IMR-90 (cell line): ENCODE data around the gene NOXO1. TPM values are rescaled to one million over a fixed set of nuclear protein-coding genes. Genes with fewer than 3 reads are reported as not detected.

Experiments used
- ATAC-seq: fragments of 200-7000 bp; cut with Tn5 transposase; 2 replicates; pipeline ENCODE4 v1.9.1; 2020; ENCODE audit warnings: low read depth, mild to moderate bottlenecking, moderate library complexity
- BruUV-seq: library from RNA; stranded (reverse); fragments of 400-500 nt; replicated peaks from 2 replicates; lab custom pipeline; 2021; lab: Mats Ljungman, UMichigan
- CTCF ChIA-PET: fragments of 300-600 bp; formaldehyde crosslinking; extraction: SDS; loops from one replicate; lab custom pipeline; 2021; ENCODE audit warnings: antibody characterized with exemption; lab: Yijun Ruan, JAX
- POLR2A ChIA-PET: fragments of 300-600 bp; sonication (Branson Sonifier 250); formaldehyde crosslinking; loops from one replicate; lab custom pipeline; 2022; ENCODE audit warnings: antibody characterized with exemption; ENCODE audit not compliant: unreplicated experiment; lab: Charles Lee
- DNase-seq: peaks from one replicate; pipeline ENCODE4 v3.0.0; 2013
- H2AFZ ChIP-seq: replicated peaks from 2 replicates; pipeline ENCODE3; 2013; ENCODE audit warnings: low read length, mild to moderate bottlenecking; ENCODE audit not compliant: poor library complexity
- H2AK5ac ChIP-seq: 2 replicates; pipeline ENCODE4 v1.6.1; 2013; ENCODE audit warnings: low read depth, low read length, inconsistent platforms
- H2AK9ac ChIP-seq: replicated peaks from 2 replicates; pipeline ENCODE3; 2013; ENCODE audit warnings: mild to moderate bottlenecking, low read depth, low read length, moderate library complexity; ENCODE audit not compliant: poor library complexity
- H2BK120ac ChIP-seq: 2 replicates; pipeline ENCODE4 v1.6.1; 2013; ENCODE audit warnings: low read depth, low read length, inconsistent platforms
- H2BK15ac ChIP-seq: 3 replicates; pipeline ENCODE4 v1.6.1; 2013; ENCODE audit warnings: low read depth, low read length, inconsistent platforms
- H2BK20ac ChIP-seq: 2 replicates; pipeline ENCODE4 v1.6.1; 2013; ENCODE audit warnings: low read depth, mild to moderate bottlenecking, inconsistent platforms, low read length, moderate library complexity
- H2BK5ac ChIP-seq: 2 replicates; pipeline ENCODE4 v1.6.1; 2013; ENCODE audit warnings: mild to moderate bottlenecking, low read depth, low read length, inconsistent platforms; ENCODE audit not compliant: poor library complexity, severe bottlenecking
- H3K14ac ChIP-seq: replicated peaks from 2 replicates; pipeline ENCODE4 v1.6.1; 2013; ENCODE audit warnings: low read depth, low read length, inconsistent platforms
- H3K18ac ChIP-seq: 2 replicates; pipeline ENCODE4 v1.6.1; 2013; ENCODE audit warnings: low read depth, low read length, control low read depth
- H3K23ac ChIP-seq: 2 replicates; pipeline ENCODE4 v1.6.1; 2013; ENCODE audit warnings: low read depth, low read length, inconsistent platforms
- H3K27ac ChIP-seq: 2 replicates; pipeline ENCODE4 v1.5.1; 2013; ENCODE audit warnings: mild to moderate bottlenecking, control low read depth, low read length; ENCODE audit not compliant: insufficient read depth
- H3K27me3 ChIP-seq: 2 replicates; pipeline ENCODE4 v1.6.1; 2013; ENCODE audit warnings: low read length; ENCODE audit not compliant: control insufficient read depth, insufficient read depth
- H3K36me3 ChIP-seq: 2 replicates; pipeline ENCODE4 v1.6.1; 2013; ENCODE audit warnings: low read length, mixed read lengths; ENCODE audit not compliant: control insufficient read depth, insufficient read depth
- H3K4ac ChIP-seq: 2 replicates; pipeline ENCODE4 v1.6.1; 2013; ENCODE audit warnings: low read depth, low read length, inconsistent platforms
- H3K4me1 ChIP-seq: 2 replicates; pipeline ENCODE4 v1.6.1; 2013; ENCODE audit warnings: low read length, mixed read lengths; ENCODE audit not compliant: control insufficient read depth, insufficient read depth
- H3K4me2 ChIP-seq: 2 replicates; pipeline ENCODE4 v1.6.1; 2013; ENCODE audit warnings: low read depth, mild to moderate bottlenecking, control low read depth, low read length, moderate library complexity
- H3K4me3 ChIP-seq: 2 replicates; pipeline ENCODE4 v1.5.1; 2013; ENCODE audit warnings: low read depth, mild to moderate bottlenecking, control low read depth, low read length, moderate library complexity; ENCODE audit not compliant: insufficient read depth
- H3K56ac ChIP-seq: 2 replicates; pipeline ENCODE4 v1.6.1; 2013; ENCODE audit warnings: low read length, inconsistent platforms; ENCODE audit not compliant: insufficient read depth; ENCODE audit errors: extremely low read depth
- H3K79me1 ChIP-seq, 2 experiments: 2 replicates each; pipeline ENCODE4 v1.6.1; 2013; ENCODE audit warnings: low read length in 2 of 2, inconsistent platforms in 1 of 2, low read depth in 1 of 2
- H3K9ac ChIP-seq: 2 replicates; pipeline ENCODE4 v1.6.1; 2013; ENCODE audit warnings: low read depth, low read length, control low read depth
- H3K9me1 ChIP-seq: 2 replicates; pipeline ENCODE4 v1.6.1; 2013; ENCODE audit warnings: low read length, inconsistent platforms; ENCODE audit not compliant: insufficient read depth
- H3K9me3 ChIP-seq: 2 replicates; pipeline ENCODE4 v1.6.1; 2013; ENCODE audit warnings: low read length; ENCODE audit not compliant: control insufficient read depth, insufficient read depth
- H4K20me1 ChIP-seq: 2 replicates; pipeline ENCODE4 v1.6.1; 2013; ENCODE audit warnings: low read length, inconsistent platforms; ENCODE audit not compliant: insufficient read depth
- H4K5ac ChIP-seq: 2 replicates; pipeline ENCODE4 v1.6.1; 2013; ENCODE audit warnings: mild to moderate bottlenecking, low read depth, low read length, control low read depth
- H4K8ac ChIP-seq, 2 experiments: 2 replicates each; pipeline ENCODE4 v1.6.1; 2013; ENCODE audit warnings: low read depth in 2 of 2, low read length in 2 of 2, control low read depth in 1 of 2, inconsistent platforms in 1 of 2
- H4K91ac ChIP-seq: 2 replicates; pipeline ENCODE4 v1.6.1; 2013; ENCODE audit warnings: low read depth, low read length, inconsistent platforms; ENCODE audit not compliant: insufficient read depth
- FOS ChIP-seq: fragments of 150-350 bp; IDR thresholded peaks from 2 replicates; pipeline ENCODE4 v1.6.1; 2016; ENCODE audit warnings: low read depth, low read length
- MAFK ChIP-seq: IDR thresholded peaks from 2 replicates; pipeline ENCODE4 v1.6.1; 2012; ENCODE audit warnings: low read depth, low read length, improper control_type of control experiment
- MXI1 ChIP-seq: IDR thresholded peaks from 2 replicates; pipeline ENCODE4 v1.6.1; 2012; ENCODE audit warnings: low read depth, mild to moderate bottlenecking, low read length, moderate library complexity, borderline replicate concordance
- POLR2A ChIP-seq: IDR thresholded peaks from 2 replicates; pipeline ENCODE4 v1.6.1; 2012; ENCODE audit warnings: mild to moderate bottlenecking, low read depth, low read length
- WGBS, 2 experiments: methylation state at CpG; one replicate each; pipeline versions ENCODE4 v1.1.5 to v1.1.7; 2013; ENCODE audit warnings: missing lambda C conversion rate in 2 of 2; ENCODE audit not compliant: insufficient read length in 1 of 2; ENCODE audit errors: extremely low coverage in 2 of 2; 5-methylcytosine and 5-hydroxymethylcytosine counted together
- dilution Hi-C: fragments of 300-500 bp; cut with HindIII; formaldehyde crosslinking; loops from one replicate; pipeline ENCODE4 v1.14.3; 2018; ENCODE audit warnings: low sequenced_read_pairs; ENCODE audit not compliant: unreplicated experiment
- in situ Hi-C: fragments of 300-500 bp; cut with MboI; formaldehyde crosslinking; loops from 3 replicates; pipeline ENCODE4 v1.14.3; 2019; ENCODE audit warnings: low sequenced_read_pairs, inconsistent platforms, mixed read lengths
- intact Hi-C: fragments of 100-400 bp; cut with micrococcal nuclease; formaldehyde crosslinking; loops from 2 replicates; pipeline ENCODE4 v1.10.0; 2022
- polyA plus RNA-seq, 3 experiments: library from polyadenylated mRNA; depleted of rRNA; stranded (reverse); fragments of >200 nt; gene quantifications; 2 replicates each; pipeline ENCODE4 v1.2.3, GENCODE V29; 2012; ENCODE audit warnings: low replicate concordance in 1 of 3
- total RNA-seq: library from RNA; depleted of rRNA; stranded (reverse); fragments of >200 nt; gene quantifications from 2 replicates; pipeline ENCODE4 v1.2.3, GENCODE V29; 2012
- TF ChIP-seq, protein P1 (sequence below): conservative IDR thresholded peaks from 2 replicates; pipeline ENCODE4 v1.5.1; 2012; ENCODE audit warnings: mild to moderate bottlenecking, low read depth, low read length, improper control_type of control experiment
- TF ChIP-seq, protein P2 (sequence below): fragments of 150-350 bp; IDR thresholded peaks from 2 replicates; pipeline ENCODE4 v1.6.1; 2016; ENCODE audit warnings: low read depth, mild to moderate bottlenecking, low read length, moderate library complexity, borderline replicate concordance

Gene NOXO1
- total and polyA plus RNA-seq, 2 of the 4 experiments (the other 2 are of a cell fraction) = 0.56 TPM; not detected in 1

DNA sequence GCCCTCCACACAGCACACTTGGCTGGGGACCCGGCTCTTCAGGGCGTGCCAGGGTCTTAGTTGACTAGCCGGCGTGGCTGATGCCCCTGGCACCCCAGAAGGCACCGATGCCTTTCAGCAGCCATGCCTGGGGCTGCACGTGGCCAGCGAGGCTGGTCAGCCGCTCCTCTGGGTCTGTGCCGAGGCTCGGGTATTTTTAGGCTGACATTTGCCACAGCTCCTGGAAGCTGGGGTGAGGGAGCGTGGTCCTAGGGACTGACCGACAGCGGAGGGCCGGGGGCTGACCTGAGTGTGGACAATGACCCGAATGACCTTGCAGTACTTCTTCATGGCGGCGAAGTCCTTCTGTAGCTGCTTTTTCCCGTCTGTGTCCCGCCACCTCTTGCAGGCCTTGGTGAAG lies 30.7 kb downstream of the NOXO1 start:
- Histone ChIP-seq H3K27ac (no peak overlapping the region), H4K20me1 (no peaks in the 10 kb centered on the region), H4K91ac (no peak overlapping the region), H2BK20ac (no peak overlapping the region), H4K8ac (no peak overlapping the region), H3K4ac (no peak overlapping the region), H3K36me3 (no peaks in the 10 kb centered on the region), H3K4me1 (no peaks in the 10 kb centered on the region), H3K9me1 (no peaks in the 10 kb centered on the region), H3K14ac (no peak overlapping the region), H3K27me3 (no peaks in the 10 kb centered on the region; the same call in 1 of the 2 replicates), H3K9me3 (no peaks in the 10 kb centered on the region), H3K56ac (no peak overlapping the region), H3K9ac (no peak overlapping the region), H2BK5ac (no peak overlapping the region), H2AFZ (no peak overlapping the region), H3K4me2 (no peak overlapping the region), H3K23ac (no peak overlapping the region), H2BK15ac (no peak overlapping the region), H3K18ac (no peak overlapping the region), H3K4me3 (no peak overlapping the region), H3K79me1 (no peaks in the 10 kb centered on the region), H2BK120ac (no peak overlapping the region), H2AK5ac (no peak overlapping the region), H2AK9ac (no peak overlapping the region), H4K5ac (no peak overlapping the region)
- ChIA-PET POLR2A (interaction anchor here (1.0 kb wide), 1 partner anchor 14 kb away, joined by 3 read pairs; the partner anchor contains the start of gene RPS2), CTCF (no interaction called here)
- no peak for DNase-seq
- no peak for ATAC-seq
- intact Hi-C loops (no loop called here), dilution Hi-C loops (no loop called here), in situ Hi-C loops (no loop called here)
- BruUV-seq = no TSS peak
- TF ChIP-seq, protein P1, sequence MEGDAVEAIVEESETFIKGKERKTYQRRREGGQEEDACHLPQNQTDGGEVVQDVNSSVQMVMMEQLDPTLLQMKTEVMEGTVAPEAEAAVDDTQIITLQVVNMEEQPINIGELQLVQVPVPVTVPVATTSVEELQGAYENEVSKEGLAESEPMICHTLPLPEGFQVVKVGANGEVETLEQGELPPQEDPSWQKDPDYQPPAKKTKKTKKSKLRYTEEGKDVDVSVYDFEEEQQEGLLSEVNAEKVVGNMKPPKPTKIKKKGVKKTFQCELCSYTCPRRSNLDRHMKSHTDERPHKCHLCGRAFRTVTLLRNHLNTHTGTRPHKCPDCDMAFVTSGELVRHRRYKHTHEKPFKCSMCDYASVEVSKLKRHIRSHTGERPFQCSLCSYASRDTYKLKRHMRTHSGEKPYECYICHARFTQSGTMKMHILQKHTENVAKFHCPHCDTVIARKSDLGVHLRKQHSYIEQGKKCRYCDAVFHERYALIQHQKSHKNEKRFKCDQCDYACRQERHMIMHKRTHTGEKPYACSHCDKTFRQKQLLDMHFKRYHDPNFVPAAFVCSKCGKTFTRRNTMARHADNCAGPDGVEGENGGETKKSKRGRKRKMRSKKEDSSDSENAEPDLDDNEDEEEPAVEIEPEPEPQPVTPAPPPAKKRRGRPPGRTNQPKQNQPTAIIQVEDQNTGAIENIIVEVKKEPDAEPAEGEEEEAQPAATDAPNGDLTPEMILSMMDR = no peak
- TF ChIP-seq, protein P2, sequence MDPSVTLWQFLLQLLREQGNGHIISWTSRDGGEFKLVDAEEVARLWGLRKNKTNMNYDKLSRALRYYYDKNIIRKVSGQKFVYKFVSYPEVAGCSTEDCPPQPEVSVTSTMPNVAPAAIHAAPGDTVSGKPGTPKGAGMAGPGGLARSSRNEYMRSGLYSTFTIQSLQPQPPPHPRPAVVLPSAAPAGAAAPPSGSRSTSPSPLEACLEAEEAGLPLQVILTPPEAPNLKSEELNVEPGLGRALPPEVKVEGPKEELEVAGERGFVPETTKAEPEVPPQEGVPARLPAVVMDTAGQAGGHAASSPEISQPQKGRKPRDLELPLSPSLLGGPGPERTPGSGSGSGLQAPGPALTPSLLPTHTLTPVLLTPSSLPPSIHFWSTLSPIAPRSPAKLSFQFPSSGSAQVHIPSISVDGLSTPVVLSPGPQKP = no peak
- TF ChIP-seq POLR2A = no peak
- TF ChIP-seq MAFK = no peak
- TF ChIP-seq FOS = no peak
- TF ChIP-seq MXI1 = no peak
- WGBS, 2 experiments = 70% methylated on average over 9 of the region's 19 CpGs; no CpG with 5 or more reads in 1 of the 2 experiments
